Body of pancreas (tissue), 4 donors: ENCODE data around the gene CHRM2. TPM values are rescaled to one million over a fixed set of nuclear protein-coding genes. Genes with fewer than 3 reads are reported as not detected.
A peak's percentile ranks its signal among the peaks of the same experiment; 100 is the strongest.

ENCODE experiments used
- ATAC-seq: fragments of 150-250 bp; one replicate; pipeline ENCODE4 v1.9.1; 2016
- DNase-seq, 4 donors: peaks; one replicate each; pipeline ENCODE4 v3.0.0-alpha.2; 2019
- H3K27ac ChIP-seq, 4 donors: fragments of 200-600 bp; sonication (generic); 1 replicate in 3 of 4; 2 replicates in 1 of 4; pipeline versions ENCODE4 v1.5.1 to v1.6.1; 2016 to 2019; ENCODE audit warnings: mild to moderate bottlenecking in 1 of 4, mixed read lengths in 1 of 4, moderate library complexity in 1 of 4
- H3K27me3 ChIP-seq, 2 donors: fragments of 200-600 bp; sonication (generic); one replicate each; pipeline ENCODE4 v1.6.0; 2016; ENCODE audit warnings: mild to moderate bottlenecking in 1 of 2
- H3K36me3 ChIP-seq, 2 donors: fragments of 200-600 bp; sonication (generic); replicated peaks in 1 of 2; 2 replicates each; pipeline ENCODE4 v1.5.1; 2016; ENCODE audit warnings: low read depth in 2 of 2; ENCODE audit not compliant: insufficient read depth in 1 of 2
- H3K4me1 ChIP-seq: fragments of 200-600 bp; sonication (generic); one replicate; pipeline ENCODE4 v1.6.0; 2016
- H3K4me3 ChIP-seq, 2 donors: fragments of 200-600 bp; sonication (generic); 1 replicate in 1 of 2; 2 replicates in 1 of 2; pipeline ENCODE4 v1.5.1; 2016 to 2019
- H3K9me3 ChIP-seq, 3 donors: fragments of 200-600 bp; sonication (generic); 1 replicate in 2 of 3; 2 replicates in 1 of 3; pipeline ENCODE4 v1.5.1; 2016
- POLR2A ChIP-seq, 3 donors: fragments of 450-650 bp; IDR thresholded peaks; one replicate each; pipeline ENCODE4 v1.6.1; 2016; ENCODE audit warnings: antibody characterized with exemption in 3 of 3, mild to moderate bottlenecking in 2 of 3
- WGBS, 2 donors: methylation state at CpG; one replicate each; pipeline ENCODE4 v1.1.5; 2017; 5-methylcytosine and 5-hydroxymethylcytosine counted together
- intact Hi-C: fragments of 100-400 bp; cut with DNase I; formaldehyde crosslinking; loops from one replicate; pipeline ENCODE4 v1.15.1; 2023
- total RNA-seq, 2 donors: library from RNA; depleted of rRNA; stranded (reverse); fragments of >200 nt; gene quantifications; one replicate each; pipeline ENCODE4 v1.1.0, GENCODE V29; 2016
- TF ChIP-seq, protein P1 (sequence below), 7 experiments: fragments of 450-650 bp in 4 of 7; fragments of 200-600 bp in 3 of 7; sonication (generic) in 3 of 7; IDR thresholded peaks; one replicate each; pipeline ENCODE4 v1.5.1; 2016 to 2019; ENCODE audit warnings: antibody characterized with exemption in 7 of 7

Gene CHRM2
- total RNA-seq, 2 donors from 2014 or later: not detected

DNA sequence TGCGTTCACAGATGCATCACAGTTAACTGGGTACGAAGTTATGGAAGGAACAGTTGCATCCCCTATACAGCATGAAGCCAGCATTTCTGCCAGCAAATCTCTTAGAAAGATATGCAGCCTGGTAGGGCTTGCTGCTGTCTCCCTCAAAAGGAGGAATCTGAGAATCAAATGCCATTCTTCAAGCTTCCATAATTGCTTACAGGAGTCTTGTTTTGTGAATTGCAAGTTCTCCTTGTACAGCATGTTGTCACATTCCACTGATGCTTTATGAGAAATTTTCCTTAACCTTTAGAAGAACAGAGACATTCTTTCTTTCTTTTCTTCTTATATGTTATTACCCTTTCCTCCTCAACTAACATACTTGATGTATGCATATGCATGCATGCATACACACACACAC lies 134.6 kb downstream of the CHRM2 start:
- DNase-seq (no peak), ATAC-seq (no peak)
- Histone ChIP-seq H3K4me3 (no peak overlapping the region), H3K36me3 (no peaks in the 10 kb centered on the region), H3K9me3 (no peaks in the 10 kb centered on the region), H3K27me3 (no peaks in the 10 kb centered on the region), H3K4me1 (no peaks in the 10 kb centered on the region), H3K27ac (no peak overlapping the region)
- intact Hi-C loops: no loop called here
- 77 to 93% methylated on average over 2 of the region's 2 CpGs for WGBS, 2 donors
- TF ChIP-seq, protein P1, sequence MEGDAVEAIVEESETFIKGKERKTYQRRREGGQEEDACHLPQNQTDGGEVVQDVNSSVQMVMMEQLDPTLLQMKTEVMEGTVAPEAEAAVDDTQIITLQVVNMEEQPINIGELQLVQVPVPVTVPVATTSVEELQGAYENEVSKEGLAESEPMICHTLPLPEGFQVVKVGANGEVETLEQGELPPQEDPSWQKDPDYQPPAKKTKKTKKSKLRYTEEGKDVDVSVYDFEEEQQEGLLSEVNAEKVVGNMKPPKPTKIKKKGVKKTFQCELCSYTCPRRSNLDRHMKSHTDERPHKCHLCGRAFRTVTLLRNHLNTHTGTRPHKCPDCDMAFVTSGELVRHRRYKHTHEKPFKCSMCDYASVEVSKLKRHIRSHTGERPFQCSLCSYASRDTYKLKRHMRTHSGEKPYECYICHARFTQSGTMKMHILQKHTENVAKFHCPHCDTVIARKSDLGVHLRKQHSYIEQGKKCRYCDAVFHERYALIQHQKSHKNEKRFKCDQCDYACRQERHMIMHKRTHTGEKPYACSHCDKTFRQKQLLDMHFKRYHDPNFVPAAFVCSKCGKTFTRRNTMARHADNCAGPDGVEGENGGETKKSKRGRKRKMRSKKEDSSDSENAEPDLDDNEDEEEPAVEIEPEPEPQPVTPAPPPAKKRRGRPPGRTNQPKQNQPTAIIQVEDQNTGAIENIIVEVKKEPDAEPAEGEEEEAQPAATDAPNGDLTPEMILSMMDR (IDR thresholded peaks at IDR 0.05): no peak
- no peak for TF ChIP-seq POLR2A (IDR thresholded peaks at IDR 0.05)

DNA sequence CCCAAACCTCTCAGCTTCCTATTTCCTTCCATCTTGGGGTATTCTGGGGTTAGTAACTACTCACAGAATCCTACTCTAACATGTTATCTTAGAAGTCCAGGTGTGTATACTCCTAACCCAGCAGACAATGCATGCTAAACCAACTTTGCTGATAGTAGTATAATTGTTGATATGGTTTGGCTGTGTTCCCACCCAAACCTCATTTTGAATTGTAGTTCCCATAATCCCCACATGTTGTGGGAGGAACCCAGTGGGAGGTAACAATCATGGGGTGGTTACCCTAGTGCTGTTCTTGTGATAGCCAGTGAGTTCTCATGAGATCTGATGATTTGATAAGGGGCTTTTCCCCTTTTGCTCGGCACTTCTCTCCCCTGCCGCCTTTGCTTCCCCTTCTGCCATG lies 135.1 kb downstream of the CHRM2 start:
- ATAC-seq (no peak), DNase-seq (no peak)
- intact Hi-C loops: no loop called here
- no peak for TF ChIP-seq POLR2A (IDR thresholded peaks at IDR 0.05)
- TF ChIP-seq, protein P1 (IDR thresholded peaks at IDR 0.05): no peak
- no peaks in the 10 kb centered on the region for H3K9me3 ChIP-seq
- H3K27ac ChIP-seq: no peak overlapping the region
- H3K27me3 ChIP-seq: no peaks in the 10 kb centered on the region
- no peak overlapping the region for H3K4me3 ChIP-seq
- 69 to 83% methylated on average over 2 of the region's 2 CpGs for WGBS, 2 donors
- H3K4me1 ChIP-seq: no peaks in the 10 kb centered on the region
- no peaks in the 10 kb centered on the region for H3K36me3 ChIP-seq

DNA sequence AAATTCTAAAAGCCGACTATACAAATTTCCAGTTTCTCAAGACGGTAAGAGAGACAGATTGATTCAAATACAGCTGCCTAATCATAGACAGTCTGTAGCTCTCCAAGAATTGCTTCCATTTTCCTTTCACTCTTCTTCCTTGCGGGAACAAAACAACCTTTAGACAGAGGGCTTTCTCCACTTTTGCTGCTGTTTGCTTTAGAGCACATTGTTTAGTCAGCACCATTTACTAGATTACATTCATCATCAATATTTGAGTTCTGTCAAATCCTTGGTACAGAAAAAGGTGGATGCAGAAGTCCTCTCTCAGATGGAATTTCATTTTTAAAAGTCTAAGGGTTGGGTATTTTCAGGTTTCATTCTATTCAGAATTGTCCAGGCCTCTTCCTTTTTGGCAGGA lies 137.4 kb downstream of the CHRM2 start:
- no peaks in the 10 kb centered on the region for H3K27me3 ChIP-seq
- ATAC-seq (no peak), DNase-seq (no peak)
- H3K27ac ChIP-seq: no peak overlapping the region
- no peak for TF ChIP-seq POLR2A (IDR thresholded peaks at IDR 0.05)
- TF ChIP-seq, protein P1 (IDR thresholded peaks at IDR 0.05): no peak
- H3K9me3 ChIP-seq: no peaks in the 10 kb centered on the region
- 26 to 30% methylated on average over 3 of the region's 3 CpGs for WGBS, 2 donors
- H3K36me3 ChIP-seq: no peaks in the 10 kb centered on the region
- H3K4me1 ChIP-seq: no peaks in the 10 kb centered on the region
- intact Hi-C loops: no loop called here
- no peak overlapping the region for H3K4me3 ChIP-seq

DNA sequence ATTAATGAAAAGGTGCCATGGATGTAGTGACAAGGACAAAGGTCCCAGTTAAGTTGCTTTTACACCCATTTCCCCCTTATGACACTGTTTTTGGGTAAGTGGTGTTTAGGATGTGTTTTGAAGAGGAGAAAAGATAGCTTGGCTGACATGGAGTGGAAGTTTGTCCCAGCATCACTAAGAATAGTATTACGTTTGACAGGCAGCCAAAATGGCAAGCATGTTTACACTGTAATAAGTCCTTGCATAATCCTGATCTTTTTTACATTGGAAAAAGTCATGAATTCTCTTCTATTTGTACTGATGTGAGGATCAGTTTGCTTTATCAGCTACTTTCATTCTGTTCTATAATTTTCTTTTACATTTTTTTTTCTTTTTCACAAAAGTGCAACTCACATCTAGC lies 137.8 kb downstream of the CHRM2 start:
- DNase-seq (peak in 1 of 4 donors; percentile 7), ATAC-seq (no peak)
- no peak overlapping the region for H3K4me3 ChIP-seq
- intact Hi-C loops: no loop called here
- 15 to 22% methylated on average over 1 of the region's 1 CpG for WGBS, 2 donors
- no peak overlapping the region for H3K27ac ChIP-seq
- TF ChIP-seq, protein P1 (IDR thresholded peaks at IDR 0.05): no peak
- TF ChIP-seq POLR2A (IDR thresholded peaks at IDR 0.05): no peak
- no peaks in the 10 kb centered on the region for H3K4me1 ChIP-seq
- H3K27me3 ChIP-seq: no peaks in the 10 kb centered on the region
- no peaks in the 10 kb centered on the region for H3K9me3 ChIP-seq
- no peaks in the 10 kb centered on the region for H3K36me3 ChIP-seq

DNA sequence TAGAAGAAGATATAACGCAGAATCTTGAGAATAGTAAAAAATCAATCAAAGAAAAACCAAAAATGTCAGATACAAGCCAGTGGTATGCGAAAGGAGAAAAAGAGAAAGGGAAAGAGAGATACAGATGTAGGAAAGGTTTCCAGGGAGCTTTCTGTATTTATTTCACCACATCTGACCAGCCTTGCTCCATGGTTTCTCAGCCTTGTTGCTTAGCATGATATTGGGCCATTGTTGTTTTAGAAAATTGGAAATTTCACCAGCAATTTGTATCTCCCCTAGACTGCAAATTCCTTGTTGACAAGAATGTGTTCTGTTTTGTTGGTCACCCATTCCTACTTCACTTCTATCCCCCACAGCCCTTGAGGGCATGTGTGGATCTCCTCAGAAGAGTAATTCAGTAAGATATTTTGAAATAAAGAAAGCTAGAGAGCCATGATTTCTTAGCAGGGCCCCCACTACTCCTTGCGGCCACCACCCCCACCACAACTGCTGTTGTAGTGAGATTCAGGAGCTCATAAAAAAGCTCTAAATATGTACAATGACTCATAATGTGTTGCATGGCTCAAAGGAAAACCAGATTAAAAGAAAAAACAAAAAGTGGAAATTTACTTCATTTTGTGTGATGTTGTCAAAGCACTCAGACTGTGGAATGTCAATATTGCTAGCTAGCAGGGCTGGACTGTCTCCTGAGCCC lies 138.7 kb downstream of the CHRM2 start:
- TF ChIP-seq POLR2A (IDR thresholded peaks at IDR 0.05): no peak
- TF ChIP-seq, protein P1 (IDR thresholded peaks at IDR 0.05): no peak
- Histone ChIP-seq H3K36me3 (no peaks in the 10 kb centered on the region), H3K27ac (no peak overlapping the region), H3K4me3 (no peak overlapping the region), H3K9me3 (no peaks in the 10 kb centered on the region), H3K4me1 (no peaks in the 10 kb centered on the region), H3K27me3 (no peaks in the 10 kb centered on the region)
- ATAC-seq (no peak), DNase-seq (no peak)
- WGBS, 2 donors: 61 to 74% methylated on average over 3 of the region's 3 CpGs
- intact Hi-C loops: no loop called here
